GM13976 (cell line): Measurements from ENCODE around the gene TMEM30A.

ENCODE experiments used
- DNase-seq: peaks from one replicate; pipeline ENCODE4 v3.0.0; 2012; ENCODE audit warnings: low spot score
- in situ Hi-C: fragments of 300-500 bp; cut with MboI; formaldehyde crosslinking; loops from one replicate; pipeline ENCODE4 v1.12.0; 2022; ENCODE audit warnings: low sequenced_read_pairs, mixed read lengths, inconsistent platforms; ENCODE audit not compliant: unreplicated experiment
- TF ChIP-seq, protein P1 (sequence below): IDR thresholded peaks from 2 replicates; pipeline ENCODE4 v1.5.1; 2012; ENCODE audit warnings: borderline replicate concordance, mild to moderate bottlenecking; ENCODE audit not compliant: insufficient read depth; ENCODE audit errors: extremely low read depth, missing control alignments, control extremely low read depth

Gene TMEM30A

DNA sequence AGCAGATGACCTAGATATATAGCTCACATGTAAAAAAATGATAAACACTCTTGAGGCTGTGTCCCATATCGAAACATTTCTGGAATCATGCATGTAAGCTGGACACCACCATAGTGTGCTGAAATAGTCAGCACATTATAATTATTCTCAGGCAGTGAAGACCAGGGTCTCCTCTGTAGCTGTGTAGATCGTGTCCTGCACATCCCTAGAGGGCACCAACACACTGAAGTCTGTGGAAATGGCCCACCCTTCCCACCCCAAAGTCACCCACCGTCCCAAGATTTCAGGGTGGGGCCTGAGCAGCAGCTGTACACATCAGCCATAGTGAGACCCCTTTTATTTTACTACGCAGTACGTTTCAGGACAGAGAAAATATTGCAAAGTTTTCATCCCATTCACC, 21.0 kb upstream of the TMEM30A start:
- TF ChIP-seq, protein P1, sequence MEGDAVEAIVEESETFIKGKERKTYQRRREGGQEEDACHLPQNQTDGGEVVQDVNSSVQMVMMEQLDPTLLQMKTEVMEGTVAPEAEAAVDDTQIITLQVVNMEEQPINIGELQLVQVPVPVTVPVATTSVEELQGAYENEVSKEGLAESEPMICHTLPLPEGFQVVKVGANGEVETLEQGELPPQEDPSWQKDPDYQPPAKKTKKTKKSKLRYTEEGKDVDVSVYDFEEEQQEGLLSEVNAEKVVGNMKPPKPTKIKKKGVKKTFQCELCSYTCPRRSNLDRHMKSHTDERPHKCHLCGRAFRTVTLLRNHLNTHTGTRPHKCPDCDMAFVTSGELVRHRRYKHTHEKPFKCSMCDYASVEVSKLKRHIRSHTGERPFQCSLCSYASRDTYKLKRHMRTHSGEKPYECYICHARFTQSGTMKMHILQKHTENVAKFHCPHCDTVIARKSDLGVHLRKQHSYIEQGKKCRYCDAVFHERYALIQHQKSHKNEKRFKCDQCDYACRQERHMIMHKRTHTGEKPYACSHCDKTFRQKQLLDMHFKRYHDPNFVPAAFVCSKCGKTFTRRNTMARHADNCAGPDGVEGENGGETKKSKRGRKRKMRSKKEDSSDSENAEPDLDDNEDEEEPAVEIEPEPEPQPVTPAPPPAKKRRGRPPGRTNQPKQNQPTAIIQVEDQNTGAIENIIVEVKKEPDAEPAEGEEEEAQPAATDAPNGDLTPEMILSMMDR, result no peak
- in situ Hi-C loops, result no loop called here
- DNase-seq, result no peak

DNA sequence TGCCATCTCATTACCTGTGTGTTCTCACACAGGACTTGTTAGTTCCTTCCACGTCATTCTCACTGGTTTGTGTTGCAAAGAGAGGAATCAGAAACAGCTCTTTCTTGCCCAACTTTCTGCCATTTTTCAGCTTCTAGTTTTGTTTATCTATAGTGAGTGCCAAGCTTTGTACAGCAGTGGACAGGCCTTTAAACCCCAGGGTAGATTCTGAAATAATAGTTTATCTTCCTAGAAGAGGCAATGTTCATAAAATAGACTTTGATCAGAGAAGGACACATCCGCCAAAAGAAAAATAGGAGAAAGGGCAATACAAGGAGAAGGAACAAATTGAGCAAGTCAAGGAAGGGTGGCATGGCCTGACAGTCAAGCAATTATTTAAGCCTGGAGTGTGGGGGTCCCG, 17.7 kb upstream of the TMEM30A start:
- DNase-seq, result no peak
- in situ Hi-C loops, result no loop called here
- TF ChIP-seq, protein P1, result no peak

DNA sequence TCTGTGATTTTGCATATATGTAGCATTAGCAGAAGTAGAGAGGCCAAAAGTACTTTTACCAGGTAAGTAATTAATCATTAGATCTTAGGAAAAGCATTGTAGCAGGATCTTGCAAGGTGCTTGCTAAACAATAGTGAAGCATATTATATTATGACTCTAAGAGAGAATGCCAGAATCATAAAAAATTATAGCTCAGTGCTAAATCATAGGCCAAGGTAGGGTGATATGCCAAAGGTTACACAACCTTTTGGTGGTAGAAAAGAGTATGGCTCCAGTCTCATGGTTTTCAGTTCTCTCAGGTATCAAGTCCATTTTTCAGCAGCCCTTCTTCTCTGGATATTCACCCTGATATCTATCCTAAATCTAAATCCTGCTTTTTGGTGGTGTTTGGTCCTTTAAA, 16.9 kb upstream of the TMEM30A start:
- TF ChIP-seq, protein P1, result no peak

DNA sequence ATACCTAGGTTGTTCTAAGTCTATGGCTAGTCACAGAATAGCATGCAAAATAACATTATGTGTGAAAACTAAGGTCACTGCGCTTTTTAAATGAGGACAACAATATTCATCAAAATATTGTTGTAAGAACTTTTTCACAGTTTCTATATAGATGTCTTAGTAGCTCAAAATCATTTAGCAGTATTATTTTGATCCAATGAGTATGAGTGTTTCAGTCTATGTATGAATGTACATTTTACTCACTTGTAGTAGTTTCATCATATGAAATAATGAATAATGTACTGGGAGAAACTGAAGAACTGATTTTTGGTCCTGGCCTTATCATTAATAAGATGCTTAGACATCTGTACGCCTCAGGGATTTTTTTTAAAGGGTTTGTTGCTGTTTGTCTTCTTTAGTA, 16.5 kb upstream of the TMEM30A start:
- in situ Hi-C loops, result no loop called here
- no peak for DNase-seq
- TF ChIP-seq, protein P1, result no peak

More for the DNA sequence above, 16.9 kb upstream of the TMEM30A start:
- in situ Hi-C loops, result no loop called here
- DNase-seq, result no peak

DNA sequence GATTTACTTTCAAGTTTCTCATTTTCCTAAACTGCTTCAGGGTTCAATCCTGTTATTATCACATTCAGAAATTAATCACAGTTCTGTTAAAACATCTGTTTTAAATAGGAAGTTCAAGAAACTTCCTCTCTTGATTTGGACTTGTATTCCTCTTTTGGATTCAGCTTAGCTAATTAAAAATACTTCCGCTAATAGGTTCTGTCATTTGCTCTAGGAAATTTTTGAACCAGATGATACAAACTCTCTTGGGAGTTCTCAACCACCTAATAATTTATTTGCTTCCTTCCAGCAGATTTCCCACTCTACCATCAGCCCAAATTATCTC, 15.9 kb upstream of the TMEM30A start:
- TF ChIP-seq, protein P1, result no peak
- in situ Hi-C loops, result no loop called here
- no peak for DNase-seq

DNA sequence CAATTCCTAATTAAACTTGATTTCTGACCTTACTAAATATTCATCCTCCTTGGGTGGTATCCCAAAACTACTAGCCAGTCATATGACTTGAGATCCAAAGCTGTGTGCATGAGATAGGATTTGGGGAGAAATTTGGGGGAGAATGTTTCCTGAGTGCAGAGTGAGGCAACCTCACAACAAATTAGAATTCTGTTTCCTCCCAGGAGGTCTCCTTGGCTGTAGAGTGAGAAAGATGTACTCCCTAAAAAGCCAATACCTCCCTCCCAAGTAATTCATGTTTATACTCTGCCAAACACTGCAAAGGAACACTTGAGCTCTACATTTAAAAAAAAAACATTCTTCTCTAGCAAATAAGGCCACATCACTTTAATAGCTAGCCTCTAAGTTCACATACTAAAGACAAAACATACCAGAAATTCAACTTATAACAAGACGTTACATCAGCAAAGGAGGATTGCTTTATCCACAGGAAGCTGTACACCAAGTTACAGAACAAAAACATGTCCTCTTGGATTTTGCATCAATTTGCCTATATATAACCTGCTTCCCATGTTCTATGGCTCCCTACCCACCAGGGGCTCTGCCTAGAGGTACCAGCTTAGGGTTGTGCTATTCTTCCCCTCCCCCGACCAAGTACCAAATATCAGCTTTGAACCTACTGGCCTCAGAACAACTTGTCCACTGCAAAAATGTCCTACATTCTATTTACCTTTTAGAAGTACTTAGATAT, 15.4 kb upstream of the TMEM30A start:
- TF ChIP-seq, protein P1, result no peak
- in situ Hi-C loops, result loop anchor here (10.0 kb wide), 1 partner anchor 235 kb away; no protein-coding TSS in a partner anchor
- no peak for DNase-seq
